ENCODE results near the gene FOLR1.

- TF ChIP-seq EZH2 (IDR thresholded peaks at IDR 0.05) (no peak), POLR2AphosphoS5 (IDR thresholded peaks at IDR 0.05; ENCODE audit: borderline replicate concordance, low read depth, low read length) (no peak), FOXP2 (optimal IDR thresholded peaks at IDR 0.05; ENCODE audit: control extremely low read depth, extremely low read length, insufficient read depth) (no peak)
These were observed 10.6 kb downstream of the FOLR1 start for GRCh38 chr11:72202571-72202970.
